Pancreas (tissue), 10 donors: ENCODE data around the gene PKLR. TPM values are rescaled to one million over a fixed set of nuclear protein-coding genes. Genes with fewer than 3 reads are reported as not detected.

Experiments used
- ATAC-seq, 4 donors: fragments of 200-7000 bp; cut with Tn5 transposase; one replicate each; pipeline versions ENCODE4 v1.8.0 to v1.9.1; 2020; ENCODE audit warnings: mild to moderate bottlenecking in 4 of 4, moderate library complexity in 4 of 4
- DNase-seq, 6 donors: peaks; one replicate each; pipeline ENCODE4 v3.0.0-alpha.2; 2020
- FAIRE-seq: peaks from 2 replicates; lab custom pipeline; 2012; peaks lifted over from hg19 to GRCh38; lab: Jason Lieb, UNC
- H3K27ac ChIP-seq, 4 donors: fragments of 200-600 bp; sonication (generic); 1 replicate in 3 of 4; 2 replicates in 1 of 4; pipeline versions ENCODE4 v1.5.0 to v1.8.0; 2020
- H3K27me3 ChIP-seq, 4 donors: fragments of 200-600 bp; one replicate each; pipeline ENCODE4 v1.8.0; 2021
- H3K36me3 ChIP-seq, 3 donors: fragments of 200-600 bp; sonication (generic) in 1 of 3; one replicate each; pipeline versions ENCODE4 v1.5.0 to v1.8.0; 2020 to 2021
- H3K4me1 ChIP-seq, 3 donors: fragments of 200-600 bp; one replicate each; pipeline ENCODE4 v1.8.0; 2021
- H3K4me3 ChIP-seq, 4 donors: fragments of 200-600 bp; sonication (generic) in 2 of 4; one replicate each; pipeline versions ENCODE4 v1.5.0 to v1.8.0; 2020 to 2021
- H3K9me3 ChIP-seq, 4 donors: fragments of 200-600 bp; one replicate each; pipeline ENCODE4 v1.8.0; 2021
- WGBS, 2 donors: extraction: QIAGEN DNeasy Blood & Tissue Kit; methylation state at CpG; one replicate each; pipeline ENCODE4 v1.1.7; 2013; 5-methylcytosine and 5-hydroxymethylcytosine counted together
- intact Hi-C, 3 donors: fragments of 100-400 bp; cut with DNase I; formaldehyde crosslinking; loops; one replicate each; pipeline versions ENCODE4 v1.11.1 to v1.14.2; 2022
- microRNA-seq, 2 donors: library from miRNA; unstranded; fragments of <30 nt; microRNA quantifications; one replicate each; pipeline versions ENCODE4 to v1.1.0, GENCODE V29; 2019 to 2020
- polyA plus RNA-seq, 2 donors: library from polyadenylated mRNA; stranded (reverse); fragments of 200-250 nt; gene quantifications; one replicate each; pipeline ENCODE4 v1.2.3, GENCODE V29; 2013
- total RNA-seq, 6 donors: library from RNA; stranded (reverse); fragmentation: NEBNext Ultra II Directional in 4 of 6; extraction: Animal tissue kit (Norgen Biotek cat#: 25700) in 4 of 6; gene quantifications; one replicate each; pipeline versions ENCODE4 v1.2.1 to v1.2.4, GENCODE V29; 2021 to 2023
- TF ChIP-seq, protein P1 (sequence below), 4 donors: fragments of 200-600 bp; sonication (generic) in 3 of 4; IDR thresholded peaks; one replicate each; pipeline versions ENCODE4 v1.5.0 to v1.8.0; 2021; ENCODE audit warnings: antibody characterized with exemption in 4 of 4
- donor health status: healthy with polysubstance abuse.
- donor health status: DM: no; HTN: no; CAD: no; lungs with moderate emphysema.
- donor health status: DM: no; HTN: no; CAD: no.
- donor health status: control.
- donor health status: control.
- donor health status: Bipolar disorder and iron deficiency.
- donor health status: DM: yes; HTN: yes; CAD: no.
- donor health status: DM: no; HTN: no; CAD: no.
- donor health status: DM: no; HTN: no; CAD: no.
- donor health status: DM: yes; HTN: yes; CAD: no.

PKLR gene
- total and polyA plus RNA-seq, 8 donors = 0.19 to 0.22 TPM; not detected in 6

DNA sequence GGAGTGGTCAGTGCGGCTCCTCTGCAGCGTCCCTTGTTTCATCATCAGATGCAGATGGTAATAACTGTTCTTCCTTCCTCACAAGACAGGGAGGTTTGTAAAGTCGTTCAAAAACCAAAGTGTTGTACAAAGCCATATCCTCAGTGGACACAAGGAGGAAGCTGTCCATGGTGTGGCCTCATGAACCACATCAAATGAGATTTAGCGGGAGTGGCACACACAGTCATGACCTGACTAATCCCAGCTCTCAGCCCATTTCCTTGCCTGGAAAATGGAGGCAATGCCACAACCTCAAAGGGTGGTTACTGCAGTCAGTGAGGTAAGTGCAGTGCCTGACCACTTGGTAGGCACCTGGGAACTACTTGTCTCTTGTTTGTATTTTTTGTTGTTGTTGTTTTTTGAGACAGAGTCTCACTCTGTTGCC is 59.4 kb downstream of the PKLR start:
- ATAC-seq (no peak), DNase-seq (peak in 1 of 6 donors; percentile 15), FAIRE-seq (no peak)
- no peak overlapping the region for H3K27ac ChIP-seq
- TF ChIP-seq, protein P1, sequence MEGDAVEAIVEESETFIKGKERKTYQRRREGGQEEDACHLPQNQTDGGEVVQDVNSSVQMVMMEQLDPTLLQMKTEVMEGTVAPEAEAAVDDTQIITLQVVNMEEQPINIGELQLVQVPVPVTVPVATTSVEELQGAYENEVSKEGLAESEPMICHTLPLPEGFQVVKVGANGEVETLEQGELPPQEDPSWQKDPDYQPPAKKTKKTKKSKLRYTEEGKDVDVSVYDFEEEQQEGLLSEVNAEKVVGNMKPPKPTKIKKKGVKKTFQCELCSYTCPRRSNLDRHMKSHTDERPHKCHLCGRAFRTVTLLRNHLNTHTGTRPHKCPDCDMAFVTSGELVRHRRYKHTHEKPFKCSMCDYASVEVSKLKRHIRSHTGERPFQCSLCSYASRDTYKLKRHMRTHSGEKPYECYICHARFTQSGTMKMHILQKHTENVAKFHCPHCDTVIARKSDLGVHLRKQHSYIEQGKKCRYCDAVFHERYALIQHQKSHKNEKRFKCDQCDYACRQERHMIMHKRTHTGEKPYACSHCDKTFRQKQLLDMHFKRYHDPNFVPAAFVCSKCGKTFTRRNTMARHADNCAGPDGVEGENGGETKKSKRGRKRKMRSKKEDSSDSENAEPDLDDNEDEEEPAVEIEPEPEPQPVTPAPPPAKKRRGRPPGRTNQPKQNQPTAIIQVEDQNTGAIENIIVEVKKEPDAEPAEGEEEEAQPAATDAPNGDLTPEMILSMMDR (IDR thresholded peaks at IDR 0.05) = no peak
- WGBS, 2 donors = 70 to 76% methylated on average over 4 of the region's 4 CpGs
- no peaks in the 10 kb centered on the region for H3K36me3 ChIP-seq
- H3K4me3 ChIP-seq = no peak overlapping the region
- intact Hi-C loops = no loop called here
- no peaks in the 10 kb centered on the region for H3K9me3 ChIP-seq
- H3K27me3 ChIP-seq = no peaks in the 10 kb centered on the region
- peaks cover 0 to 4% (median 0%) of the 10 kb centered on the region in 3 donors for H3K4me1 ChIP-seq

GRCh38 chr1:155241069-155241679 is 60.1 kb downstream of the PKLR start:
- intact Hi-C loops = no loop called here
- DNase-seq = peak in 5 of 6 donors; percentile 47 to 77 (median 64)

More at GRCh38 chr1:155241069-155241679, 60.1 kb downstream of the PKLR start:
- H3K4me1 ChIP-seq = peaks cover 0 to 4% (median 0%) of the 10 kb centered on the region in 3 donors
- no peaks in the 10 kb centered on the region for H3K27me3 ChIP-seq
- no peaks in the 10 kb centered on the region for H3K9me3 ChIP-seq
- no peak for FAIRE-seq
- no peaks in the 10 kb centered on the region for H3K36me3 ChIP-seq
- H3K27ac ChIP-seq = peak overlapping the region in 1 of 4 donors; percentile 11
- TF ChIP-seq, protein P1 (IDR thresholded peaks at IDR 0.05) = no peak
- ATAC-seq = peak; percentile 29 to 67 (median 58)
- H3K4me3 ChIP-seq = peak overlapping the region in 3 of 4 donors; percentile 8 to 39 (median 18)
- WGBS, 2 donors = 10% methylated on average over 4 of the region's 4 CpGs

Small RNA genes lying within 50 kb of the gene (microRNA-seq; reads per million reads assigned to microRNA genes)
- 0 reads per million in 2 donors for gene MIR555

Other genes starting within 250 kb of the PKLR start
- 1 to 10 TPM; 2.1 to 5.6 (median 3.1) TPM for gene EFNA4, start 237.7 kb downstream of the PKLR start, total RNA-seq
- gene EFNA4, start 237.7 kb downstream of the PKLR start, polyA plus RNA-seq = 1 to 10 TPM; 6.0 to 6.2 TPM
- 1 to 10 TPM in 2 of 6 donors, under 1 TPM in 4; 0.52 to 1.2 (median 0.70) TPM for gene EFNA3, start 222.6 kb downstream of the PKLR start, total RNA-seq
- under 1 TPM; 0.72 to 0.99 TPM for gene EFNA3, start 222.6 kb downstream of the PKLR start, polyA plus RNA-seq
- gene EFNA1, start 173.6 kb downstream of the PKLR start, total RNA-seq = 10 to 100 TPM; 19.5 to 45.9 (median 30.4) TPM
- gene EFNA1, start 173.6 kb downstream of the PKLR start, polyA plus RNA-seq = 10 to 100 TPM; 47.9 to 91.7 TPM
- 10 to 100 TPM; 18.7 to 33.3 (median 26.2) TPM for gene SLC50A1, start 165.6 kb downstream of the PKLR start, total RNA-seq
- gene SLC50A1, start 165.6 kb downstream of the PKLR start, polyA plus RNA-seq = 10 to 100 TPM; 32.8 to 33.0 TPM
- 10 to 100 TPM; 39.4 to 46.5 (median 42.3) TPM for gene DPM3, start 160.9 kb downstream of the PKLR start, total RNA-seq
- 100 to 1,000 TPM; 211 to 227 TPM for gene DPM3, start 160.9 kb downstream of the PKLR start, polyA plus RNA-seq
- gene KRTCAP2, start 128.1 kb downstream of the PKLR start, total RNA-seq = 100 to 1,000 TPM in 4 of 6 donors, 10 to 100 TPM in 2; 91.8 to 119 (median 102) TPM
- gene KRTCAP2, start 128.1 kb downstream of the PKLR start, polyA plus RNA-seq = 100 to 1,000 TPM; 182 to 238 TPM
- under 1 TPM; 0.19 to 0.59 (median 0.33) TPM for gene TRIM46, start 127.6 kb downstream of the PKLR start, total RNA-seq
- 1 to 10 TPM; 1.2 to 4.1 TPM for gene TRIM46, start 127.6 kb downstream of the PKLR start, polyA plus RNA-seq
- 10 to 100 TPM in 5 of 6 donors, 1 to 10 TPM in 1; 9.9 to 31.1 (median 14.6) TPM for gene THBS3, start 93.5 kb downstream of the PKLR start, total RNA-seq
- 10 to 100 TPM; 69.1 to 78.6 TPM for gene THBS3, start 93.5 kb downstream of the PKLR start, polyA plus RNA-seq
- gene MTX1, start 92.7 kb downstream of the PKLR start, total RNA-seq = 10 to 100 TPM; 10.7 to 18.4 (median 15.7) TPM
- gene MTX1, start 92.7 kb downstream of the PKLR start, polyA plus RNA-seq = 10 to 100 TPM; 34.3 to 36.8 TPM
- 10 to 100 TPM in 2 of 6 donors, 1 to 10 TPM in 4; 6.7 to 14.4 (median 8.5) TPM for gene ENTREP3, start 46.0 kb downstream of the PKLR start, total RNA-seq
- gene ENTREP3, start 46.0 kb downstream of the PKLR start, polyA plus RNA-seq = 10 to 100 TPM in 1 of 2 donors, 1 to 10 TPM in 1; 7.9 to 11.1 TPM
- 10 to 100 TPM; 25.1 to 33.4 (median 28.0) TPM for gene SCAMP3, start 39.1 kb downstream of the PKLR start, total RNA-seq
- 10 to 100 TPM; 27.7 to 55.5 TPM for gene SCAMP3, start 39.1 kb downstream of the PKLR start, polyA plus RNA-seq
- 10 to 100 TPM; 15.7 to 39.6 (median 18.7) TPM for gene CLK2, start 27.9 kb downstream of the PKLR start, total RNA-seq
- gene CLK2, start 27.9 kb downstream of the PKLR start, polyA plus RNA-seq = 10 to 100 TPM; 81.1 to 89.4 TPM
- 1 to 10 TPM in 4 of 6 donors, under 1 TPM in 2; 0.66 to 2.6 (median 1.4) TPM for gene HCN3, start 24.0 kb downstream of the PKLR start, total RNA-seq
- gene HCN3, start 24.0 kb downstream of the PKLR start, polyA plus RNA-seq = 10 to 100 TPM in 1 of 2 donors, 1 to 10 TPM in 1; 4.8 to 12.0 TPM
- 10 to 100 TPM; 48.7 to 78.9 (median 66.2) TPM for gene FDPS, start 7.4 kb upstream of the PKLR start, total RNA-seq
- 100 to 1,000 TPM in 1 of 2 donors, 10 to 100 TPM in 1; 75.1 to 151 TPM for gene FDPS, start 7.4 kb upstream of the PKLR start, polyA plus RNA-seq
- 10 to 100 TPM in 4 of 6 donors, 1 to 10 TPM in 2; 9.2 to 19.2 (median 11.6) TPM for gene RUSC1, start 19.5 kb upstream of the PKLR start, total RNA-seq
- 10 to 100 TPM; 23.0 to 47.2 TPM for gene RUSC1, start 19.5 kb upstream of the PKLR start, polyA plus RNA-seq